GM12878 (cell line): ENCODE measurements around the gene OPCML. TPM values are rescaled to one million over a fixed set of nuclear protein-coding genes. Genes with fewer than 3 reads are reported as not detected.

Experiments used
- MEF2B ChIP-seq: fragments of 450-650 bp; IDR thresholded peaks from 2 replicates; pipeline ENCODE4 v1.6.1; 2018; ENCODE audit warnings: mild to moderate bottlenecking, moderate library complexity; ENCODE audit not compliant: partially characterized antibody, poor library complexity, severe bottlenecking
- RCOR1 ChIP-seq: conservative IDR thresholded peaks from 2 replicates; pipeline ENCODE4 v1.6.1; 2012; ENCODE audit warnings: low read depth, low read length, improper control_type of control experiment
- SP1 ChIP-seq: IDR thresholded peaks from one replicate; pipeline ENCODE4 v1.6.1; 2011; ENCODE audit warnings: low read depth, low read length
- ZNF217 ChIP-seq: fragments of 450-650 bp; IDR thresholded peaks from 2 replicates; pipeline ENCODE4 v1.6.1; 2017; ENCODE audit warnings: antibody characterized with exemption, mild to moderate bottlenecking
- polyA plus RNA-seq, 11 experiments: library from polyadenylated mRNA; depleted of rRNA in 4 of 11; unstranded in 6 of 11; stranded (reverse) in 5 of 11; fragments of >200 nt; fragmentation: Nextera tagmentation in 4 of 11; fragmentation: Illumina TruSeq in 1 of 11; extraction: Ambion mirVana in 4 of 11; extraction: Trizol in 1 of 11; gene quantifications; 1 replicate in 1 of 11; 2 replicates in 10 of 11; pipeline versions ENCODE4 v1.2.1 to v1.2.3, GENCODE V29; 2011 to 2016; ENCODE audit warnings: inconsistent platforms in 2 of 11, missing spikeins in 2 of 11, low read depth in 1 of 11
- total RNA-seq, 4 experiments: library from RNA; depleted of rRNA in 3 of 4; stranded (reverse); fragments of >200 nt in 3 of 4; fragmentation: Illumina TruSeq in 1 of 4; extraction: Trizol in 1 of 4; gene quantifications; 2 replicates each; pipeline versions ENCODE4 v1.2.1 to v1.2.3, GENCODE V29; 2013 to 2021
- TF ChIP-seq, protein P1 (sequence below): fragments of 450-650 bp; formaldehyde crosslinking; IDR thresholded peaks from 2 replicates; pipeline ENCODE4 v1.4.0; 2020; ENCODE audit warnings: mild to moderate bottlenecking, moderate library complexity
- TF ChIP-seq, protein P2 (sequence below): fragments of 450-650 bp; IDR thresholded peaks from 2 replicates; pipeline ENCODE4 v1.6.1; 2018; ENCODE audit warnings: mild to moderate bottlenecking, low read depth, moderate library complexity; ENCODE audit not compliant: partially characterized antibody
- TF ChIP-seq, protein P3 (sequence below): IDR thresholded peaks from 2 replicates; pipeline ENCODE4 v1.6.1; 2012; ENCODE audit warnings: low read length, inconsistent platforms

The OPCML gene
- total and polyA plus RNA-seq, 10 of the 15 experiments (the other 5 are each of a cell fraction or from before 2014, with no cell fraction given), result 0.84 TPM; not detected in 9

DNA sequence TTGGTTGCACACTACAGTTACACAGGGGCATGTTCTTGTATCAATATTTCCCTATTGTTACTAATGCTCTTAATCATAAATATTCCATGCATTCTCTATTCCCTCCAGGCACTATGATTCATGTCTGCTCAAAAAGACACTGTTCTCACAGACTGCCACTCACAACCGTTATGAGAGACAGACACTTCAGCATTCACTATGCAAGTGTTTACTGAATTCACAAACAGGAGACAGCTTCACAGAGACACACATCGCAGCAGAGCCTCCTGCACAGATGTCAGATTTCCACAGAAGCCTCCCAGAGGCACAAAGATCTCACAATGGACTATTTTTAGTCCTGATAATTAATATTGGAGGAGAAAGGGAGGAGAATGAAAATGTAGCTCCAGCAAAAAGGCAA lies 930.4 kb downstream of the OPCML start (continued):
- TF ChIP-seq, protein P1, sequence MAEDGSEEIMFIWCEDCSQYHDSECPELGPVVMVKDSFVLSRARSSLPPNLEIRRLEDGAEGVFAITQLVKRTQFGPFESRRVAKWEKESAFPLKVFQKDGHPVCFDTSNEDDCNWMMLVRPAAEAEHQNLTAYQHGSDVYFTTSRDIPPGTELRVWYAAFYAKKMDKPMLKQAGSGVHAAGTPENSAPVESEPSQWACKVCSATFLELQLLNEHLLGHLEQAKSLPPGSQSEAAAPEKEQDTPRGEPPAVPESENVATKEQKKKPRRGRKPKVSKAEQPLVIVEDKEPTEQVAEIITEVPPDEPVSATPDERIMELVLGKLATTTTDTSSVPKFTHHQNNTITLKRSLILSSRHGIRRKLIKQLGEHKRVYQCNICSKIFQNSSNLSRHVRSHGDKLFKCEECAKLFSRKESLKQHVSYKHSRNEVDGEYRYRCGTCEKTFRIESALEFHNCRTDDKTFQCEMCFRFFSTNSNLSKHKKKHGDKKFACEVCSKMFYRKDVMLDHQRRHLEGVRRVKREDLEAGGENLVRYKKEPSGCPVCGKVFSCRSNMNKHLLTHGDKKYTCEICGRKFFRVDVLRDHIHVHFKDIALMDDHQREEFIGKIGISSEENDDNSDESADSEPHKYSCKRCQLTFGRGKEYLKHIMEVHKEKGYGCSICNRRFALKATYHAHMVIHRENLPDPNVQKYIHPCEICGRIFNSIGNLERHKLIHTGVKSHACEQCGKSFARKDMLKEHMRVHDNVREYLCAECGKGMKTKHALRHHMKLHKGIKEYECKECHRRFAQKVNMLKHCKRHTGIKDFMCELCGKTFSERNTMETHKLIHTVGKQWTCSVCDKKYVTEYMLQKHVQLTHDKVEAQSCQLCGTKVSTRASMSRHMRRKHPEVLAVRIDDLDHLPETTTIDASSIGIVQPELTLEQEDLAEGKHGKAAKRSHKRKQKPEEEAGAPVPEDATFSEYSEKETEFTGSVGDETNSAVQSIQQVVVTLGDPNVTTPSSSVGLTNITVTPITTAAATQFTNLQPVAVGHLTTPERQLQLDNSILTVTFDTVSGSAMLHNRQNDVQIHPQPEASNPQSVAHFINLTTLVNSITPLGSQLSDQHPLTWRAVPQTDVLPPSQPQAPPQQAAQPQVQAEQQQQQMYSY, result no peak
- TF ChIP-seq ZNF217 (no peak), RCOR1 (no peak), MEF2B (no peak), SP1 (no peak)
- TF ChIP-seq, protein P2, sequence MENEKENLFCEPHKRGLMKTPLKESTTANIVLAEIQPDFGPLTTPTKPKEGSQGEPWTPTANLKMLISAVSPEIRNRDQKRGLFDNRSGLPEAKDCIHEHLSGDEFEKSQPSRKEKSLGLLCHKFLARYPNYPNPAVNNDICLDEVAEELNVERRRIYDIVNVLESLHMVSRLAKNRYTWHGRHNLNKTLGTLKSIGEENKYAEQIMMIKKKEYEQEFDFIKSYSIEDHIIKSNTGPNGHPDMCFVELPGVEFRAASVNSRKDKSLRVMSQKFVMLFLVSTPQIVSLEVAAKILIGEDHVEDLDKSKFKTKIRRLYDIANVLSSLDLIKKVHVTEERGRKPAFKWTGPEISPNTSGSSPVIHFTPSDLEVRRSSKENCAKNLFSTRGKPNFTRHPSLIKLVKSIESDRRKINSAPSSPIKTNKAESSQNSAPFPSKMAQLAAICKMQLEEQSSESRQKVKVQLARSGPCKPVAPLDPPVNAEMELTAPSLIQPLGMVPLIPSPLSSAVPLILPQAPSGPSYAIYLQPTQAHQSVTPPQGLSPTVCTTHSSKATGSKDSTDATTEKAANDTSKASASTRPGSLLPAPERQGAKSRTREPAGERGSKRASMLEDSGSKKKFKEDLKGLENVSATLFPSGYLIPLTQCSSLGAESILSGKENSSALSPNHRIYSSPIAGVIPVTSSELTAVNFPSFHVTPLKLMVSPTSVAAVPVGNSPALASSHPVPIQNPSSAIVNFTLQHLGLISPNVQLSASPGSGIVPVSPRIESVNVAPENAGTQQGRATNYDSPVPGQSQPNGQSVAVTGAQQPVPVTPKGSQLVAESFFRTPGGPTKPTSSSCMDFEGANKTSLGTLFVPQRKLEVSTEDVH, result no peak
- TF ChIP-seq, protein P3, sequence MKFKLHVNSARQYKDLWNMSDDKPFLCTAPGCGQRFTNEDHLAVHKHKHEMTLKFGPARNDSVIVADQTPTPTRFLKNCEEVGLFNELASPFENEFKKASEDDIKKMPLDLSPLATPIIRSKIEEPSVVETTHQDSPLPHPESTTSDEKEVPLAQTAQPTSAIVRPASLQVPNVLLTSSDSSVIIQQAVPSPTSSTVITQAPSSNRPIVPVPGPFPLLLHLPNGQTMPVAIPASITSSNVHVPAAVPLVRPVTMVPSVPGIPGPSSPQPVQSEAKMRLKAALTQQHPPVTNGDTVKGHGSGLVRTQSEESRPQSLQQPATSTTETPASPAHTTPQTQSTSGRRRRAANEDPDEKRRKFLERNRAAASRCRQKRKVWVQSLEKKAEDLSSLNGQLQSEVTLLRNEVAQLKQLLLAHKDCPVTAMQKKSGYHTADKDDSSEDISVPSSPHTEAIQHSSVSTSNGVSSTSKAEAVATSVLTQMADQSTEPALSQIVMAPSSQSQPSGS, result no peak
